ENCODE measurements around the gene EIF4A2.

- TF ChIP-seq TRIM24 (IDR thresholded peaks at IDR 0.05) (no peak), ZNF3 (CRISPR knock-in tag; IDR thresholded peaks at IDR 0.05) (no peak), DEAF1 (CRISPR knock-in tag; IDR thresholded peaks at IDR 0.05) (no peak), CREM (IDR thresholded peaks at IDR 0.05; ENCODE audit: low read depth) (no peak), TOE1 (IDR thresholded peaks at IDR 0.05; ENCODE audit: borderline replicate concordance) (no peak), TOE1 (CRISPR knock-in tag; IDR thresholded peaks at IDR 0.05; ENCODE audit: borderline replicate concordance, low read depth) (no peak), ZBTB9 (CRISPR knock-in tag; IDR thresholded peaks at IDR 0.05) (no peak), DNMT1 (IDR thresholded peaks at IDR 0.05) (no peak), ZNF407 (IDR thresholded peaks at IDR 0.05; ENCODE audit: low read depth) (no peak)
Observed at GRCh38 chr3:186828340-186828739, 45.0 kb downstream of the EIF4A2 start.

Data from K562 (cell line).